HCT116 (cell line): Measurements from ENCODE around the gene MSH2. TPM values are rescaled to one million over a fixed set of nuclear protein-coding genes. Genes with fewer than 3 reads are reported as not detected.
"Not testable (repeated sequence)": the region's sequence is repeated elsewhere in the genome, so short reads cannot be mapped to it uniquely, and the experiment has no call there.

ENCODE experiments used
- ATAC-seq: fragments of 200-7000 bp; cut with Tn5 transposase; 2 replicates; pipeline ENCODE4 v1.9.1; 2020; ENCODE audit warnings: mild to moderate bottlenecking, moderate library complexity
- BruUV-seq: library from RNA; stranded (reverse); fragments of 400-500 nt; replicated peaks from 2 replicates; lab custom pipeline; 2021; lab: Mats Ljungman, UMichigan
- CTCF ChIA-PET: fragments of 300-600 bp; sonication (Branson Sonifier 250); formaldehyde crosslinking; loops from one replicate; lab custom pipeline; 2021; ENCODE audit warnings: antibody characterized with exemption; lab: Charles Lee
- POLR2A ChIA-PET: fragments of 300-600, 350-600 bp; sonication (Branson Sonifier 250); formaldehyde crosslinking; loops from one replicate; lab custom pipeline; 2021; ENCODE audit warnings: antibody characterized with exemption; lab: Charles Lee
- RAD21 ChIA-PET, 2 experiments: fragments of 300-600 bp; sonication (Branson Sonifier 250); formaldehyde crosslinking; loops; one replicate each; lab custom pipeline; 2023; ENCODE audit warnings: low total read pairs in 2 of 2; ENCODE audit not compliant: uncharacterized antibody in 2 of 2, unreplicated experiment in 2 of 2, low non-redundant PET in 1 of 2; lab: Charles Lee
- DNase-seq: peaks from one replicate; pipeline ENCODE4 v3.0.0-alpha.2; 2010; ENCODE audit warnings: low read depth, low spot score
- H2AFZ ChIP-seq: fragments of 200-600 bp; shearing (Covaris generic), sonication (generic); 2 replicates; pipeline ENCODE4 v1.6.1; 2017; ENCODE audit warnings: low read depth, mixed run types, mixed read lengths, antibody characterized with exemption, low read length; ENCODE audit not compliant: poor library complexity, severe bottlenecking
- H3K27ac ChIP-seq: 2 replicates; pipeline ENCODE4 v1.5.1; 2012; ENCODE audit warnings: low read depth, low read length
- H3K27me3 ChIP-seq: fragments of 200-600 bp; sonication (generic); 2 replicates; pipeline ENCODE4 v1.6.1; 2016; ENCODE audit warnings: mixed run types, low read length, mixed read lengths; ENCODE audit not compliant: insufficient read depth
- H3K36me3 ChIP-seq, 2 experiments: fragments of 200-500 bp in 1 of 2; fragments of 200-600 bp in 1 of 2; sonication (Bioruptor generic) in 1 of 2; sonication (generic) in 1 of 2; 2 replicates each; pipeline versions ENCODE4 v1.5.1 to v1.6.1; 2014 to 2016; ENCODE audit warnings: low read length in 2 of 2, inconsistent platforms in 1 of 2, mixed read lengths in 1 of 2, mixed run types in 1 of 2; ENCODE audit not compliant: insufficient read depth in 2 of 2, control insufficient read depth in 1 of 2
- H3K4me1 ChIP-seq, 2 experiments: fragments of 200-600 bp in 1 of 2; sonication (generic) in 1 of 2; 2 replicates each; pipeline versions ENCODE4 v1.5.1 to v1.6.1; 2012 to 2017; ENCODE audit warnings: low read length in 2 of 2, inconsistent platforms in 1 of 2, mild to moderate bottlenecking in 1 of 2, mixed read lengths in 1 of 2, mixed run types in 1 of 2, moderate library complexity in 1 of 2; ENCODE audit not compliant: insufficient read depth in 2 of 2, control insufficient read depth in 1 of 2
- H3K4me2 ChIP-seq: fragments of 200-600 bp; sonication (generic); 2 replicates; pipeline ENCODE4 v1.6.1; 2017; ENCODE audit warnings: mixed run types, low read length, mixed read lengths
- H3K4me3 ChIP-seq, 2 experiments: fragments of 200-600 bp in 1 of 2; sonication (generic) in 1 of 2; replicated peaks in 1 of 2; 2 replicates each; pipeline ENCODE4 v1.5.1; 2011 to 2016; ENCODE audit warnings: low read length in 2 of 2, control low read depth in 1 of 2, low read depth in 1 of 2, mild to moderate bottlenecking in 1 of 2, mixed read lengths in 1 of 2, mixed run types in 1 of 2
- H3K79me2 ChIP-seq: fragments of 200-600 bp; sonication (generic); 2 replicates; pipeline ENCODE4 v1.6.1; 2017; ENCODE audit warnings: mild to moderate bottlenecking, mixed run types, low read length, moderate library complexity, mixed read lengths; ENCODE audit not compliant: insufficient read depth
- H3K9ac ChIP-seq: fragments of 200-600 bp; sonication (generic); 2 replicates; pipeline ENCODE4 v1.6.1; 2016; ENCODE audit warnings: low read length, mixed read lengths
- H3K9me2 ChIP-seq: fragments of 200-600 bp; sonication (generic), shearing (Covaris generic); 2 replicates; pipeline ENCODE4 v1.6.1; 2017; ENCODE audit warnings: mixed run types, mild to moderate bottlenecking, moderate library complexity; ENCODE audit not compliant: insufficient read depth
- H3K9me3 ChIP-seq, 2 experiments: fragments of 200-500 bp in 1 of 2; fragments of 200-600 bp in 1 of 2; sonication (Bioruptor generic) in 1 of 2; sonication (generic) in 1 of 2; 2 replicates each; pipeline ENCODE4 v1.6.1; 2014 to 2017; ENCODE audit warnings: low read length in 2 of 2, mixed read lengths in 2 of 2, inconsistent platforms in 1 of 2, low read depth in 1 of 2, mild to moderate bottlenecking in 1 of 2, mixed run types in 1 of 2, moderate library complexity in 1 of 2; ENCODE audit not compliant: control insufficient read depth in 1 of 2, insufficient read depth in 1 of 2
- H4K20me1 ChIP-seq: fragments of 200-600 bp; sonication (generic), shearing (Covaris generic); 2 replicates; pipeline ENCODE4 v1.6.1; 2017; ENCODE audit warnings: mixed run types, mild to moderate bottlenecking, moderate library complexity; ENCODE audit not compliant: insufficient read depth
- CBX3 ChIP-seq: IDR thresholded peaks from 2 replicates; pipeline ENCODE4 v1.6.1; 2012; ENCODE audit warnings: low read depth
- CEBPB ChIP-seq: IDR thresholded peaks from 2 replicates; pipeline ENCODE4 v1.6.1; 2012; ENCODE audit warnings: low read depth
- EGR1 ChIP-seq: IDR thresholded peaks from 2 replicates; pipeline ENCODE4 v1.6.1; 2012; ENCODE audit warnings: low read depth
- EZH2 ChIP-seq: fragments of 200-600 bp; sonication (generic); IDR thresholded peaks from 2 replicates; pipeline ENCODE4 v1.6.1; 2017; ENCODE audit warnings: antibody characterized with exemption, mixed run types
- EZH2phosphoT487 ChIP-seq: fragments of 200-600 bp; IDR thresholded peaks from 2 replicates; pipeline ENCODE4 v1.6.1; 2018; ENCODE audit warnings: antibody characterized with exemption, borderline replicate concordance
- JUND ChIP-seq: IDR thresholded peaks from 2 replicates; pipeline ENCODE4 v1.6.1; 2012
- POLR2A ChIP-seq: IDR thresholded peaks from 2 replicates; pipeline ENCODE4 v1.7.0; 2011; ENCODE audit warnings: borderline replicate concordance; ENCODE audit not compliant: insufficient read depth, insufficient read length; ENCODE audit errors: extremely low read depth
- SIN3A ChIP-seq: IDR thresholded peaks from 2 replicates; pipeline ENCODE4 v1.6.1; 2012; ENCODE audit warnings: low read depth
- SRF ChIP-seq: IDR thresholded peaks from 2 replicates; pipeline ENCODE4 v1.6.1; 2012; ENCODE audit warnings: low read depth
- YY1 ChIP-seq: IDR thresholded peaks from 2 replicates; pipeline ENCODE4 v1.6.1; 2011; ENCODE audit warnings: low read length, low read depth, moderate library complexity, mild to moderate bottlenecking; ENCODE audit not compliant: insufficient replicate concordance; ENCODE audit errors: extremely low read depth
- ZFX ChIP-seq: fragments of 450-650 bp; IDR thresholded peaks from 2 replicates; pipeline ENCODE4 v1.6.1; 2017
- ZNF274 ChIP-seq: fragments of 200-500 bp; sonication (Bioruptor generic); IDR thresholded peaks from 2 replicates; pipeline ENCODE4 v1.6.1; 2014; ENCODE audit warnings: mild to moderate bottlenecking, low read depth, low read length, inconsistent platforms
- intact Hi-C: fragments of 100-400 bp; cut with micrococcal nuclease; formaldehyde crosslinking; loops from 2 replicates; pipeline ENCODE4 v1.10.0; 2022
- total RNA-seq: library from RNA; stranded (reverse); gene quantifications from one replicate; pipeline ENCODE4 v1.2.1, GENCODE V29; 2021; ENCODE audit not compliant: unreplicated experiment
- TF ChIP-seq, protein P1 (sequence below): IDR thresholded peaks from 2 replicates; pipeline ENCODE4 v1.6.1; 2012
- TF ChIP-seq, protein P2 (sequence below): IDR thresholded peaks from 2 replicates; pipeline ENCODE4 v1.6.1; 2012
- TF ChIP-seq, protein P3 (sequence below): IDR thresholded peaks from 2 replicates; pipeline ENCODE4 v1.6.1; 2011; ENCODE audit warnings: mild to moderate bottlenecking, low read length, moderate library complexity; ENCODE audit not compliant: insufficient replicate concordance; ENCODE audit errors: extremely low read depth
- TF ChIP-seq, protein P4 (sequence below), 3 experiments: fragments of 200-600 bp in 1 of 3; sonication (generic) in 1 of 3; IDR thresholded peaks in 2 of 3; conservative IDR thresholded peaks in 1 of 3; 2 replicates each; pipeline ENCODE4 v1.5.1; 2012 to 2017; ENCODE audit warnings: low read depth in 2 of 3, low read length in 2 of 3, antibody characterized with exemption in 1 of 3, borderline replicate concordance in 1 of 3, control low read depth in 1 of 3, mild to moderate bottlenecking in 1 of 3, mixed read lengths in 1 of 3, mixed run types in 1 of 3, moderate library complexity in 1 of 3; ENCODE audit not compliant: insufficient read depth in 1 of 3

The MSH2 gene
- total RNA-seq, 1 experiment from 2014 or later = 54.9 TPM

DNA sequence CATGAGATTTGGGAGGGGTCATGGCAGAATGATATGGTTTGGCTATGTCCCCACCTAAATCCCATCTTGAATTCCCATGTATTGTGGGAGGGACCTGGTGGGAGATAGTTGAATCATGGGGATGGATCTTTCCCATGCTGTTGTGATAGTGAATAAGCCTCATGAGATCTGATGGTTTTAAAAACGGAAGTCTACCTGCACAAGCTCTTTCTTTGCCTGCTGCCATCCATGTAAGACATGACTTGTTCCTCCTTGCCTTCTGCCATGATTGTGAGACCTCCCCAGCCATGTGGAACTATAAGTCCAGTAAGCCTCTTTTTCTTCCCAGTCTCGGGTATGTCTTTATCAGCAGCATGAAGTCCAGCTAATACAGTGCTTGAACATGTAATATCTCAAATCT, 5.0 kb downstream of the MSH2 start:
- H3K4me2 ChIP-seq, H3K9me3 ChIP-seq, ATAC-seq, H3K9ac ChIP-seq, DNase-seq, H2AFZ ChIP-seq, H3K27me3 ChIP-seq, H4K20me1 ChIP-seq, BruUV-seq, intact Hi-C loops, H3K27ac ChIP-seq, POLR2A ChIA-PET, H3K9me2 ChIP-seq, H3K4me3 ChIP-seq: not testable (repeated sequence)
- H3K4me1 ChIP-seq = peaks cover 6 to 14% of the 10 kb centered on the region in 2 experiments; a peak in 3 of 4 replicates
- ChIA-PET CTCF (interaction anchor here (1.4 kb wide), 1 partner anchor 73 kb away, joined by 8 read pairs; no protein-coding TSS in a partner anchor), RAD21 (interaction anchor here in 1 of 2 experiments (0.6 kb wide), 1 partner anchor 100 kb away, joined by 3 read pairs; no protein-coding TSS in a partner anchor)
- H3K79me2 ChIP-seq = peaks cover 62% of the 10 kb centered on the region
- H3K36me3 ChIP-seq = peaks cover 7 to 16% of the 10 kb centered on the region in 2 experiments; a peak in 2 of 4 replicates

DNA sequence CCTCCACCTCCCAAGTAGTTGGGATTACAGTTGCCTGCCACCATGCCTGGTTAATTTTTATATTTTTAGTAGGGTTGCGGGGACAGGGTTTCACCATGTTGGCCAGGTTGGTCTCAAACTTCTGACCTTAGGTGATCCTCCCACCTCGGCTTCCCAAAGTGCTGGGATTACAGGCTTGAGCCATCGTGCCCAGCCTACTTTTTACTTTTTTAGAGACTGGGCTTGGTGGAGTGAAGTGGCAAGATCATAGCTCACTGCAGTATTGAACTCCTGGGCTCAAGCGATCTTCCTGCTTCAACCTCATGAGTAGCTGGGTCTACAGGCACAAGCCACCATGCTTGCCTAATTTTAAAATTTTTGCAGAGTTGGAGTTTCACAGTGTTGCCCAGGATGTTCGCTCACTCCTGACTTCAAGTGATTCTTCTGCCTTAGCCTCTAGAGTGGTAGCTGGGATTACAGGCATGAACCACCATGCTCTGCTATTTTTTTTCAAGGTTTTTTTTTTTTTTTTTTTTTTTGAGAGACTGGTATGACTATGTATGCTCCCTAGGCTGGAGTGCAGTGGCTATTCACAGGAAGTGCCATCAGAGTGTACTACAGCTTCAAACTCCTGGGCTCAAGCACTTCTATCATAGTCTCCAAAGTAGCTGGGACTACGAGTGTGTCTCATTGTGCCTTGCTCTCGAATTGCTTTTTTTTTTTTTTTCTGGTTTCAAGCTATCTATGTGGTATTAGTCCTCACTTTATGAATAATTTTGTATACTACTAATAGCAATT, 11.9 kb downstream of the MSH2 start:
- H3K4me2 ChIP-seq = no peak overlapping the region
- no peak overlapping the region for H3K27ac ChIP-seq
- intact Hi-C loops = no loop called here
- ChIA-PET POLR2A (no interaction called here), CTCF (interaction anchor here (1.0 to 1.5 kb wide), 2 partner anchors 12 to 80 kb away, joined by 3 read pairs; partner anchors contain the start of gene MSH2), RAD21 (no interaction called here)
- H3K9me3 ChIP-seq = no peaks in the 10 kb centered on the region
- ATAC-seq (no peak), DNase-seq (no peak)
- H3K9ac ChIP-seq = no peak overlapping the region
- no peak overlapping the region for H2AFZ ChIP-seq
- no peaks in the 10 kb centered on the region for H3K27me3 ChIP-seq
- no peak overlapping the region for H3K4me3 ChIP-seq
- H3K79me2 ChIP-seq = peaks cover 9% of the 10 kb centered on the region
- H4K20me1 ChIP-seq = no peaks in the 10 kb centered on the region
- no peaks in the 10 kb centered on the region for H3K4me1 ChIP-seq
- no TSS peak for BruUV-seq
- peaks cover 17 to 36% of the 10 kb centered on the region in 2 experiments; a peak in 3 of 4 replicates for H3K36me3 ChIP-seq
- H3K9me2 ChIP-seq = no peaks in the 10 kb centered on the region
- TF ChIP-seq YY1 (no peak), CBX3 (no peak), ZFX (no peak), EZH2phosphoT487 (no peak), EGR1 (no peak), POLR2A (no peak), EZH2 (no peak), JUND (no peak), ZNF274 (no peak), SIN3A (no peak), CEBPB (no peak), SRF (no peak)
- TF ChIP-seq, protein P1, sequence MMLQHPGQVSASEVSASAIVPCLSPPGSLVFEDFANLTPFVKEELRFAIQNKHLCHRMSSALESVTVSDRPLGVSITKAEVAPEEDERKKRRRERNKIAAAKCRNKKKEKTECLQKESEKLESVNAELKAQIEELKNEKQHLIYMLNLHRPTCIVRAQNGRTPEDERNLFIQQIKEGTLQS = no peak
- TF ChIP-seq, protein P2, sequence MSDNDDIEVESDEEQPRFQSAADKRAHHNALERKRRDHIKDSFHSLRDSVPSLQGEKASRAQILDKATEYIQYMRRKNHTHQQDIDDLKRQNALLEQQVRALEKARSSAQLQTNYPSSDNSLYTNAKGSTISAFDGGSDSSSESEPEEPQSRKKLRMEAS = no peak
- TF ChIP-seq, protein P3, sequence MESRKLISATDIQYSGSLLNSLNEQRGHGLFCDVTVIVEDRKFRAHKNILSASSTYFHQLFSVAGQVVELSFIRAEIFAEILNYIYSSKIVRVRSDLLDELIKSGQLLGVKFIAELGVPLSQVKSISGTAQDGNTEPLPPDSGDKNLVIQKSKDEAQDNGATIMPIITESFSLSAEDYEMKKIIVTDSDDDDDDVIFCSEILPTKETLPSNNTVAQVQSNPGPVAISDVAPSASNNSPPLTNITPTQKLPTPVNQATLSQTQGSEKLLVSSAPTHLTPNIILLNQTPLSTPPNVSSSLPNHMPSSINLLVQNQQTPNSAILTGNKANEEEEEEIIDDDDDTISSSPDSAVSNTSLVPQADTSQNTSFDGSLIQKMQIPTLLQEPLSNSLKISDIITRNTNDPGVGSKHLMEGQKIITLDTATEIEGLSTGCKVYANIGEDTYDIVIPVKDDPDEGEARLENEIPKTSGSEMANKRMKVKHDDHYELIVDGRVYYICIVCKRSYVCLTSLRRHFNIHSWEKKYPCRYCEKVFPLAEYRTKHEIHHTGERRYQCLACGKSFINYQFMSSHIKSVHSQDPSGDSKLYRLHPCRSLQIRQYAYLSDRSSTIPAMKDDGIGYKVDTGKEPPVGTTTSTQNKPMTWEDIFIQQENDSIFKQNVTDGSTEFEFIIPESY = no peak
- TF ChIP-seq, protein P4, sequence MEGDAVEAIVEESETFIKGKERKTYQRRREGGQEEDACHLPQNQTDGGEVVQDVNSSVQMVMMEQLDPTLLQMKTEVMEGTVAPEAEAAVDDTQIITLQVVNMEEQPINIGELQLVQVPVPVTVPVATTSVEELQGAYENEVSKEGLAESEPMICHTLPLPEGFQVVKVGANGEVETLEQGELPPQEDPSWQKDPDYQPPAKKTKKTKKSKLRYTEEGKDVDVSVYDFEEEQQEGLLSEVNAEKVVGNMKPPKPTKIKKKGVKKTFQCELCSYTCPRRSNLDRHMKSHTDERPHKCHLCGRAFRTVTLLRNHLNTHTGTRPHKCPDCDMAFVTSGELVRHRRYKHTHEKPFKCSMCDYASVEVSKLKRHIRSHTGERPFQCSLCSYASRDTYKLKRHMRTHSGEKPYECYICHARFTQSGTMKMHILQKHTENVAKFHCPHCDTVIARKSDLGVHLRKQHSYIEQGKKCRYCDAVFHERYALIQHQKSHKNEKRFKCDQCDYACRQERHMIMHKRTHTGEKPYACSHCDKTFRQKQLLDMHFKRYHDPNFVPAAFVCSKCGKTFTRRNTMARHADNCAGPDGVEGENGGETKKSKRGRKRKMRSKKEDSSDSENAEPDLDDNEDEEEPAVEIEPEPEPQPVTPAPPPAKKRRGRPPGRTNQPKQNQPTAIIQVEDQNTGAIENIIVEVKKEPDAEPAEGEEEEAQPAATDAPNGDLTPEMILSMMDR (IDR thresholded peaks at IDR 0.05 in 2 of 3, conservative IDR thresholded peaks at IDR 0.05 in 1 of 3; ENCODE audit: borderline replicate concordance in 1 of 3, insufficient read depth in 1 of 3, low read depth in 2 of 3, low read length in 2 of 3) = no peak
